Activated CD8-positive, alpha-beta memory T cell treated with anti-CD3 and anti-CD28 coated beads for 48 hours (primary cell): ENCODE measurements around the gene ZC3H12A.

Experiments used
- DNase-seq, 3 experiments: peaks; one replicate each; pipeline ENCODE4 v3.0.0-alpha.2; 2020; ENCODE audit warnings: low read depth in 2 of 3, low spot score in 2 of 3

The ZC3H12A gene

GRCh38 chr1:37474046-37474696, at the start of gene ZC3H12A:
Gene ZC3H12A, plus strand, starts transcription at chr1:37474580. Its CDS starts 917 bp downstream, at chr1:37475497.
- DNase-seq: peak; percentile 84 to 90 (median 89)

- no peak for DNase-seq
Observed at GRCh38 chr1:37425221-37425620, 49.2 kb upstream of the ZC3H12A start.

GRCh38 chr1:37429029-37429428, 45.4 kb upstream of the ZC3H12A start:
- no peak for DNase-seq

- DNase-seq: no peak
Observed at GRCh38 chr1:37430103-37430985, 44.0 kb upstream of the ZC3H12A start.

GRCh38 chr1:37432716-37433115, 41.7 kb upstream of the ZC3H12A start:
- no peak for DNase-seq

- DNase-seq: no peak
Observed at GRCh38 chr1:37433171-37433570, 41.2 kb upstream of the ZC3H12A start.

GRCh38 chr1:37434292-37435225, 39.8 kb upstream of the ZC3H12A start:
- peak; percentile 26 to 62 (median 50) for DNase-seq

GRCh38 chr1:37437087-37437486, 37.3 kb upstream of the ZC3H12A start:
- DNase-seq: no peak

GRCh38 chr1:37438037-37438868, 36.1 kb upstream of the ZC3H12A start:
- no peak for DNase-seq

- DNase-seq: no peak
Observed at GRCh38 chr1:37438869-37439343, 35.5 kb upstream of the ZC3H12A start.

- DNase-seq: no peak
Observed at GRCh38 chr1:37439349-37439995, 34.9 kb upstream of the ZC3H12A start.

GRCh38 chr1:37441490-37441889, 32.9 kb upstream of the ZC3H12A start:
- no peak for DNase-seq

GRCh38 chr1:37442139-37442538, 32.2 kb upstream of the ZC3H12A start:
- no peak for DNase-seq

GRCh38 chr1:37442644-37443043, 31.7 kb upstream of the ZC3H12A start:
- DNase-seq: no peak

GRCh38 chr1:37446874-37447273, 27.5 kb upstream of the ZC3H12A start:
- DNase-seq: no peak

GRCh38 chr1:37448185-37448584, 26.2 kb upstream of the ZC3H12A start:
- DNase-seq: no peak

- DNase-seq: no peak
Observed at GRCh38 chr1:37448691-37449417, 25.5 kb upstream of the ZC3H12A start.

- DNase-seq: no peak
Observed at GRCh38 chr1:37449936-37450335, 24.4 kb upstream of the ZC3H12A start.

GRCh38 chr1:37452416-37452815, 22.0 kb upstream of the ZC3H12A start:
- DNase-seq: no peak
